ENCODE results near the gene CBX8.

Gene CBX8

GRCh38 chr17:79829457-79829856 lies 32.6 kb upstream of the CBX8 start:
- no peak for TF ChIP-seq CTCF (IDR thresholded peaks at IDR 0.05; ENCODE audit: low read depth, low read length)
- no peak for DNase-seq (ENCODE audit: extremely low read depth, low read depth)

GRCh38 chr17:79829004-79829403 lies 32.1 kb upstream of the CBX8 start:
- no peak for TF ChIP-seq CTCF (IDR thresholded peaks at IDR 0.05; ENCODE audit: low read depth, low read length)
- no peak for DNase-seq (ENCODE audit: extremely low read depth, low read depth)

GRCh38 chr17:79826841-79827578 lies 30.1 kb upstream of the CBX8 start:
- DNase-seq (ENCODE audit: extremely low read depth, low read depth): no peak
- TF ChIP-seq CTCF (IDR thresholded peaks at IDR 0.05; ENCODE audit: low read depth, low read length): no peak

GRCh38 chr17:79826204-79826680 lies 29.4 kb upstream of the CBX8 start:
- DNase-seq (ENCODE audit: extremely low read depth, low read depth): no peak
- TF ChIP-seq CTCF (IDR thresholded peaks at IDR 0.05; ENCODE audit: low read depth, low read length): no peak

- no peak for DNase-seq (ENCODE audit: extremely low read depth, low read depth)
- no peak for TF ChIP-seq CTCF (IDR thresholded peaks at IDR 0.05; ENCODE audit: low read depth, low read length)
Observed at GRCh38 chr17:79825580-79825921, 28.7 kb upstream of the CBX8 start.

- no peak for TF ChIP-seq CTCF (IDR thresholded peaks at IDR 0.05; ENCODE audit: low read depth, low read length)
- DNase-seq (ENCODE audit: extremely low read depth, low read depth): no peak
Observed at GRCh38 chr17:79824893-79825579, 28.2 kb upstream of the CBX8 start.

GRCh38 chr17:79824234-79824633 lies 27.4 kb upstream of the CBX8 start:
- DNase-seq (ENCODE audit: extremely low read depth, low read depth): no peak
- no peak for TF ChIP-seq CTCF (IDR thresholded peaks at IDR 0.05; ENCODE audit: low read depth, low read length)

All from AG09319 (cell line).